T follicular helper cell (primary cell): Measurements from ENCODE around the gene CPPED1.
"Not testable (repeated sequence)": the region's sequence is repeated elsewhere in the genome, so short reads cannot be mapped to it uniquely, and the experiment has no call there.

Experiments
- DNase-seq: peaks from one replicate; pipeline ENCODE4 v3.0.0-alpha.2; 2020; ENCODE audit warnings: low read depth
- total RNA-seq, 2 experiments: gene quantifications; one replicate each; lab custom pipeline; 2026; lab: John Stamatoyannopoulos, UW

The CPPED1 gene, protein sequence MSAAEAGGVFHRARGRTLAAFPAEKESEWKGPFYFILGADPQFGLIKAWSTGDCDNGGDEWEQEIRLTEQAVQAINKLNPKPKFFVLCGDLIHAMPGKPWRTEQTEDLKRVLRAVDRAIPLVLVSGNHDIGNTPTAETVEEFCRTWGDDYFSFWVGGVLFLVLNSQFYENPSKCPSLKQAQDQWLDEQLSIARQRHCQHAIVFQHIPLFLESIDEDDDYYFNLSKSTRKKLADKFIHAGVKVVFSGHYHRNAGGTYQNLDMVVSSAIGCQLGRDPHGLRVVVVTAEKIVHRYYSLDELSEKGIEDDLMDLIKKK
- 14.0 to 15.1 reads per million in 2 experiments for total RNA-seq

GRCh38 chr16:12803203-12804093 is at the start of gene CPPED1:
Gene CPPED1 (minus strand): TSS chr16:12803887. CDS start chr16:12803776, 111 bp downstream.
- DNase-seq, result peak; percentile 81

- no peak for DNase-seq
Observed at GRCh38 chr16:12850186-12850585, 46.5 kb upstream of the CPPED1 start.

- DNase-seq, result no peak
Observed at GRCh38 chr16:12846592-12846991, 42.9 kb upstream of the CPPED1 start.

DNA sequence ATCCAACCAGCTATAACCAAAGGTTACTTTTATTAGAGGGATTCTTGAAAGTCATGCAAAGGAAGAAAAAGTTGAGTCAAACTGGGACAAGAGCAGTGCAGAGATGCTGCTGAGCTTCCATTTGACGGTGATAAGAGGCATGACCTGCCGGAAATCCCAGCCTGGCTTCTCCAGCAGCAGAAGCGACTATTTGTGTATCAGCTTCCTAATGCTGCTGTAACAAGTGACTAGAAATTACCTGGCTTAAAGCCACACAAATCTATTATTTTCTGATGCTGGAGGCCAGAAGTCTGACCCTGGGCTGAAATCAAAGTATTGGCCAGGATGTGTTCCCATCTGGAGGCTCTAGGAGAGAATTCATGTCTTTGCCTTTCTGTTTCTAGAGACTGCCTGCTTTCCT is 41.6 kb upstream of the CPPED1 start:
- DNase-seq, result no peak

GRCh38 chr16:12837756-12838155 is 34.1 kb upstream of the CPPED1 start:
- no peak for DNase-seq

GRCh38 chr16:12837291-12837690 is 33.6 kb upstream of the CPPED1 start:
- DNase-seq, result no peak

DNA sequence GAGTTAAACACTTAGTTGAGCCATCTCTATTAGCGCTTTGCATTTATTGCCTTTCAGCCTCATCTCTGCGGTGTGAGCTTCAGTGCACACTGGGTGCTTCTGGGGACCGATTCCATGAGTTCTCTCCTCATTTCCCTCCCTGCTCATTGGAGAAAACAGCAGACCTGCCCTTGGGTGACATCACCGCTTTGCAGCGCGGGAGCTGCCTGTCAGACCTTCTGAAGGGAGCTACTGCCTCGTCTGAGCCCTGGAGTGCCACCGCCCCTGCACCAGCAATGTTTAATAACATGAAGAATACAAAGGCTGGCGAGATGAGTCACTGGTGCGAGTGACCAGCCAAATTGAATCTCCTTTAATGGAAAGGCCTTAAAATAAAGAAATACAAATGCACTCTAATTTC is 30.2 kb upstream of the CPPED1 start:
- no peak for DNase-seq

GRCh38 chr16:12829096-12829888 is 25.6 kb upstream of the CPPED1 start:
- no peak for DNase-seq

DNA sequence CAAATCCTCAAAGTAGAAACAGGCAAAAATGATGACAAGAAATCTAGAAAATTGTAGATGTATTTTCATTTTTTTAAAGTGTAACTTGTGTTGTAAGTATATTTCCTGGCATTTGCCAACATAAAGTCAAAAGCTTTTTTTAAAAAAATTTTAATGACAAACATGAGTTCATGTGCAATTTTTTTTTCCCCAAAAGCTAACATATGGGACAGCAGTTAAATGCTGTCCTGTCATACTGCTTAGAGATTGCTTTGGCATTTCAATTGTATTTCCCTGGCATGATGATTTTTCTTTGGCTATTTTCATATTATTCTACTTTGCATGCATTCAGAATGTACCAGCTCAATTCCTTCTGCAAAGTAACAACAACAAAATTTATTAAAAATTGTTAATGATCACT is 24.5 kb upstream of the CPPED1 start:
- no peak for DNase-seq

DNA sequence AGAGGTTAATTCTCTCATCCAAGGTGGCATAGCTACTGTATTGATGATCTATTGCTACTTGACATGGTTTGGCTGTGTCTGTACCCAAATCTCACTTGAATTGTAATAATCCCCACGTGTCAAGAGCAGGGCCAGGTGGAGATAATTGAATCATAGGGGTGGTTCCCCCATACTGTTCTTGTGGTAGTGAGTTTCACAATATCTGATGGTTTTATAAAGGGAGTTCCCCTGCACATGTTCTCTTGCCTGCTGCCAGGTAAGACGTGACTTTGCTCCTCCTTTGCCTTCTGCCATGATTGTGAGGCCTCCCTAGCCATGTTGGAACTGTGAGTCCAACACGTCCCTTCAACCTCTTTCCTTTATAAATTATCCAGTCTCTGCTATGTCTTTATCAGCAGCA is 22.9 kb upstream of the CPPED1 start:
- DNase-seq, result no peak

- peak; percentile 57 for DNase-seq
Observed at GRCh38 chr16:12819126-12820117, 15.7 kb upstream of the CPPED1 start.

DNA sequence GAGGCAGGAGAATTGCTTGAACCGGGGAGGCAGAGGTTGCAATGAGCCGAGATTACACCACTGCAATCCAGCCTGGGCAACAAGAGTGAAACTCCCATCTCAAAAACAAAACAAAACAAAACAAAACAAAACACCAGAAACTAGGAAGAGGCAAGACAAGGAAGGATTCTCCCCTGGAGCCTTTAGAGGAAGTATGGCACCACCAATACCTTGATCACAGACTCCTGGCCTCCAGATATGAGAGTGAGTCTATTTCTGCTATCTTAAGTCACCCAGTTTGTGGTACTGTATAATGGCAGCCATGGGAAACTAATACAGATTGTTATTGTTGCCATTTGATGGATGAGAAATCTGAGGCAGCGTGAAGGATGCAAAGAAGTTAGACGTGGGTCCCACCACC is 14.6 kb upstream of the CPPED1 start:
- no peak for DNase-seq

DNA sequence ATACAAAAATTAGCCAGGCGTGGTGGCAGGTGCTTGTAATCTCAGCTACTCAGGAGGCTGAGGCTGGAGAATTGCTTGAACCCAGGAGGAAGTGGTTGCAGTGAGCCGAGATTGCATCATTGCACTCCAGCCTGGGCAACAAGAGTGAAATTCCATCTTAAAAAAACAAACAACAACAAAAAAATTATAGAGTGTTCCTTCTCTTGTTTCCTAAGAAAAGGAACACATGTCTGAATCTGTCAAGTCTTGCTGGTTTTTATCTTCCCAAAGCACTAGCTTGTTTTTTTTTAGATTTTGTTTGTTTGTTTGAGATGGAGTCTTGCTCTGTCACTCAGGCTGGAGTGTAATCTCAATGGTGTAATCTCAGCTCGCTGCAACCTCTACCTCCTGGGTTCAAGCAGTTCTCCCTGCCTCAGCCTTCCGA is 13.1 kb upstream of the CPPED1 start:
- not testable (repeated sequence) for DNase-seq

- DNase-seq, result no peak
Observed at GRCh38 chr16:12815361-12815760, 11.7 kb upstream of the CPPED1 start.

- DNase-seq, result not testable (repeated sequence)
Observed at GRCh38 chr16:12813734-12814133, 10.0 kb upstream of the CPPED1 start.

DNA sequence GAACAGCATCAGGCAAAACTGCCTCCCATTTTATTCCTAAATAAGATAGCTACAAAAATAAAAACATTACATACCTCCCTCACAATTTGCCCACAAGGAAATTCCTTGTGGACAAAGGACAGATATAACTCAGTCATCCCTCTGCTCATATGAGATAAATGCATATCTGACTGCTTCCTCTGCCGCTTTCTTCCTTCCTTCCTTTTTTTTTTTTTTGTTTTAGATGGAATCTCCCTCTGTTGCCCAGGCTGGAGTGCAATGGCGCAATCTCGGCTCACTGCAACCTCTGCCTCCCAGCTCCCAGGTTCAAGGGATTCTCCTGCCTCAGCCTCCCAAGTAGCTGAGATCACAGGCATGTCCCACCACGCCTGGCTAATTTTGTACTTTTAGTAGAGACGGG is 9.6 kb upstream of the CPPED1 start:
- not testable (repeated sequence) for DNase-seq

GRCh38 chr16:12811441-12812383 is 8.0 kb upstream of the CPPED1 start:
- DNase-seq, result no peak

- no peak for DNase-seq
Observed at GRCh38 chr16:12805066-12805465, 1.4 kb upstream of the CPPED1 start.

- DNase-seq, result no peak
Observed at GRCh38 chr16:12804395-12804794, 708 bp upstream of the CPPED1 start.

DNA sequence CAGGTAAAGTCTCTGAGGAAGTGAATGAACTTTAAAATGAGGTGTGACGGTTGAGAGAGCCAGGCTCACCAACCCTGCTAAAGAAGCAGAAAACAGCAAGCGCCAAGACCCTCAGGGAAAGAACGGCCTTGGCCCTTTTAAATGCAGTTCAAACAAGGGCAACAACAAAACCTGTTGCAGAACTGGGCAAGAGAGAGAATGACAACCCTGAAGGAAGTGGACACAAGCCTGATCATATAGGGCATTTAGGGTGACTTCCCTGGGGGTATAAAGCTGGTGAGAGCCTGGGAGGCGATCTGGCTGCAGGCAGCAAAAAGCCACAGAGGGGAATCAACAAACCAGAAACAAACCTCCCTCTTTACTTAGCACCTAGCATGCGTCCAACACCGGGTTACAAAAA is 1.0 kb downstream of the CPPED1 start:
- no peak for DNase-seq
